ENCODE results near the gene AP4E1. TPM values are rescaled to one million over a fixed set of nuclear protein-coding genes. Genes with fewer than 3 reads are reported as not detected.

The AP4E1 gene
- total and polyA plus RNA-seq, 2 donors (not counting 3 experiments of a cell fraction or from before 2014, with no cell fraction given), result 1.6 to 9.8 TPM

DNA sequence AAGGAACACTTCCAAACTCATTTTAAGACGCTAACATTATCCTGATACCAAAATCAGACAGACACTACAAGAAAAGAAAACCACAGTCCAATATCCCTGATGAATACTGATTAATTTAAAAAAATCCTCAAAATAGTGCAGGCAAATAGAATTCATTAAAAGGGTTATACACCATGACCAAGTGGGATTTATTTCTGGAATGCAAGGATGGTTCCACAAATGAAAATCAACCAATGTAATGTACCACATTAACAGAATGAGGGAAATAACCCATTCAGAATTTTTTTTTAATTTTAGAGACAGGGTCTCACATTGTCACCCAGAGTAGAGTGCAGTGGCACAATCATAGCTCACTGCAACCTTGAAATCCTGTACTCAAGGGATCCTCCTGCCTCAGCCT, 17.3 kb upstream of the AP4E1 start:
- DNase-seq (ENCODE audit: low read depth, low spot score) (no peak), FAIRE-seq (no peak)
- Histone ChIP-seq H3K9me1 (replicated peaks; ENCODE audit: control insufficient read depth, extremely low read depth, insufficient read depth, low read length) (no peaks in the 10 kb centered on the region), H3K27ac (ENCODE audit: insufficient read depth, low read depth, low read length) (no peak overlapping the region), H3K36me3 (ENCODE audit: control insufficient read depth in 2 of 2, extremely low read depth in 1 of 2, insufficient read depth in 2 of 2, low read length in 2 of 2) (no peaks in the 10 kb centered on the region), H3K4me3 (replicated peaks in 1 of 3; ENCODE audit: insufficient read depth in 1 of 3, low read depth in 1 of 3, low read length in 3 of 3) (no peak overlapping the region), H3K9me3 (replicated peaks; ENCODE audit: control insufficient read depth, insufficient read depth, low read length) (no peaks in the 10 kb centered on the region), H3K79me2 (ENCODE audit: control insufficient read depth, insufficient read depth, low read length) (no peaks in the 10 kb centered on the region), H4K20me1 (replicated peaks; ENCODE audit: control insufficient read depth, extremely low read depth, insufficient read depth, low read length) (no peaks in the 10 kb centered on the region), H3K27me3 (ENCODE audit: control insufficient read depth in 2 of 2, insufficient read depth in 2 of 2, low read length in 2 of 2) (no peaks in the 10 kb centered on the region), H3K9ac (replicated peaks; ENCODE audit: extremely low read depth, insufficient read depth, low read length) (no peak overlapping the region), H3K4me1 (ENCODE audit: control insufficient read depth, extremely low read depth, insufficient read depth, low read length) (peaks cover 2% of the 10 kb centered on the region), H3K4me2 (ENCODE audit: insufficient read depth, low read length) (no peak overlapping the region), H2AFZ (ENCODE audit: low read depth, low read length) (no peak overlapping the region)
- no TSS peak for BruUV-seq (replicated peaks)
- TF ChIP-seq JUN (IDR thresholded peaks at IDR 0.05; ENCODE audit: borderline replicate concordance, insufficient read depth, insufficient read length, low read depth), result no peak
- TF ChIP-seq EZH2 (IDR thresholded peaks at IDR 0.05; ENCODE audit: borderline replicate concordance, low read depth, low read length, severe bottlenecking), result no peak
- no peak for TF ChIP-seq CTCF (IDR thresholded peaks at IDR 0.05; ENCODE audit: extremely low read depth in 1 of 2, insufficient read depth in 1 of 2, low read depth in 1 of 2, low read length in 2 of 2)
- TF ChIP-seq POLR2A (IDR thresholded peaks at IDR 0.05; ENCODE audit: low read depth, low read length), result no peak
- no peak for TF ChIP-seq MYC (IDR thresholded peaks at IDR 0.05; ENCODE audit: low read depth, low read length)
- no peak for TF ChIP-seq POLR2AphosphoS5 (IDR thresholded peaks at IDR 0.05; ENCODE audit: insufficient read depth, low read depth, low read length)
- TF ChIP-seq GATA2 (IDR thresholded peaks at IDR 0.05; ENCODE audit: insufficient read depth, insufficient read length, low read depth, low read length), result no peak
- no peak for TF ChIP-seq FOS (IDR thresholded peaks at IDR 0.05; ENCODE audit: borderline replicate concordance, insufficient read depth, low read length)
- TF ChIP-seq, protein P1, sequence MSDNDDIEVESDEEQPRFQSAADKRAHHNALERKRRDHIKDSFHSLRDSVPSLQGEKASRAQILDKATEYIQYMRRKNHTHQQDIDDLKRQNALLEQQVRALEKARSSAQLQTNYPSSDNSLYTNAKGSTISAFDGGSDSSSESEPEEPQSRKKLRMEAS (IDR thresholded peaks at IDR 0.05; ENCODE audit: insufficient read depth, insufficient read length), result no peak
- CTCF ChIA-PET, result interaction anchor here (1.0 kb wide), 1 partner anchor 14 kb away, joined by 3 read pairs; no protein-coding TSS in a partner anchor
- POLR2A ChIA-PET, result no interaction called here
- dilution Hi-C loops (cut with MboI; ENCODE audit: extremely low pct_ligation_motif_present, low sequenced_read_pairs) (no loop called here), intact Hi-C loops (cut with micrococcal nuclease) (no loop called here)

All from endothelial cell of umbilical vein (primary cell).